Fibroblast of gingiva (primary cell): ENCODE results near the gene ATG4D.

Experiments used
- DNase-seq: peaks from one replicate; pipeline ENCODE4 v3.0.0-alpha.2; 2011; ENCODE audit warnings: low read depth

ATG4D gene

GRCh38 chr19:10580979-10581631 lies 37.4 kb downstream of the ATG4D start:
- peak; percentile 87 for DNase-seq

- no peak for DNase-seq
These were observed 38.4 kb downstream of the ATG4D start for GRCh38 chr19:10582091-10582490.

GRCh38 chr19:10583036-10583776 lies 39.5 kb downstream of the ATG4D start:
- no peak for DNase-seq

- no peak for DNase-seq
These were observed 42.7 kb downstream of the ATG4D start for GRCh38 chr19:10586396-10586795.

GRCh38 chr19:10587022-10587838 lies 43.5 kb downstream of the ATG4D start, which contains the start of gene AP1M2:
AP1M2 (minus strand) TSS chr19:10587312; CDS start chr19:10587231, 81 bp downstream.
- no peak for DNase-seq

- no peak for DNase-seq
These were observed 44.1 kb downstream of the ATG4D start for GRCh38 chr19:10587839-10588150.

- no peak for DNase-seq
These were observed 49.4 kb downstream of the ATG4D start for GRCh38 chr19:10593148-10593547.

GRCh38 chr19:10593820-10594637 lies 50.3 kb downstream of the ATG4D start:
- DNase-seq, result peak; percentile 79

- no peak for DNase-seq
These were observed 56.4 kb downstream of the ATG4D start for GRCh38 chr19:10600149-10600548.

- no peak for DNase-seq
These were observed 58.3 kb downstream of the ATG4D start for GRCh38 chr19:10601999-10602329.

GRCh38 chr19:10602330-10603083 lies 58.8 kb downstream of the ATG4D start:
- DNase-seq, result peak; percentile 60
